DOHH2 (cell line): Measurements from ENCODE around the gene IQGAP3.
A peak's percentile ranks its signal among the peaks of the same experiment; 100 is the strongest.

Experiments
- H3F3A ChIP-seq: fragments of 200-600 bp; sonication (generic), shearing (Covaris generic); 2 replicates; pipeline ENCODE4 v1.6.0; 2016; ENCODE audit warnings: antibody characterized with exemption, mild to moderate bottlenecking; ENCODE audit not compliant: control insufficient read depth, insufficient read depth
- H3K27ac ChIP-seq: fragments of 200-600 bp; sonication (generic); 2 replicates; pipeline ENCODE4 v1.5.1; 2014; ENCODE audit warnings: low read depth, mild to moderate bottlenecking, low read length, moderate library complexity
- H3K27me3 ChIP-seq: fragments of 200-600 bp; sonication (generic); 2 replicates; pipeline ENCODE4 v1.6.1; 2014; ENCODE audit warnings: mild to moderate bottlenecking, low read length, mixed read lengths; ENCODE audit not compliant: control insufficient read depth
- H3K36me3 ChIP-seq: fragments of 200-600 bp; sonication (generic); 2 replicates; pipeline ENCODE4 v1.6.1; 2014; ENCODE audit warnings: mild to moderate bottlenecking, low read length, moderate library complexity, mixed read lengths; ENCODE audit not compliant: control insufficient read depth
- H3K4me1 ChIP-seq: fragments of 200-600 bp; sonication (generic); 2 replicates; pipeline ENCODE4 v1.6.1; 2014; ENCODE audit warnings: mild to moderate bottlenecking, low read length, mixed read lengths; ENCODE audit not compliant: control insufficient read depth
- H3K4me2 ChIP-seq: fragments of 200-600 bp; sonication (generic); 2 replicates; pipeline ENCODE4 v1.6.0; 2014; ENCODE audit warnings: mild to moderate bottlenecking, low read length, moderate library complexity
- H3K4me3 ChIP-seq: fragments of 200-600 bp; sonication (generic); 2 replicates; pipeline ENCODE4 v1.5.1; 2014; ENCODE audit warnings: mild to moderate bottlenecking, low read length, mixed read lengths
- H3K79me2 ChIP-seq: fragments of 200-600 bp; sonication (generic); 2 replicates; pipeline ENCODE4 v1.6.1; 2014; ENCODE audit warnings: mild to moderate bottlenecking, low read length, mixed read lengths; ENCODE audit not compliant: control insufficient read depth
- H3K9me2 ChIP-seq: fragments of 200-600 bp; sonication (generic); replicated peaks from 2 replicates; pipeline ENCODE4 v1.6.1; 2014; ENCODE audit warnings: mild to moderate bottlenecking, low read length, mixed read lengths; ENCODE audit not compliant: control insufficient read depth
- H3K9me3 ChIP-seq: fragments of 200-600 bp; sonication (generic); 2 replicates; pipeline ENCODE4 v1.6.1; 2014; ENCODE audit warnings: antibody characterized with exemption, low read length, mixed read lengths; ENCODE audit not compliant: control insufficient read depth, insufficient read depth
- H4K20me1 ChIP-seq: fragments of 200-600 bp; sonication (generic); 2 replicates; pipeline ENCODE4 v1.6.0; 2014; ENCODE audit warnings: low read depth, mild to moderate bottlenecking, antibody characterized with exemption, low read length, moderate library complexity; ENCODE audit not compliant: control insufficient read depth, insufficient read depth
- CTCF ChIP-seq: fragments of 200-600 bp; sonication (generic); IDR thresholded peaks from one replicate; pipeline ENCODE4 v1.5.1; 2014; ENCODE audit warnings: antibody characterized with exemption, mild to moderate bottlenecking, low read depth, low read length; ENCODE audit not compliant: poor library complexity, severe bottlenecking
- EZH2phosphoT487 ChIP-seq: fragments of 200-600 bp; sonication (generic); IDR thresholded peaks from 2 replicates; pipeline ENCODE4 v1.6.1; 2017; ENCODE audit warnings: borderline replicate concordance, mild to moderate bottlenecking, antibody characterized with exemption, low read length, moderate library complexity, mixed read lengths

Gene IQGAP3

DNA sequence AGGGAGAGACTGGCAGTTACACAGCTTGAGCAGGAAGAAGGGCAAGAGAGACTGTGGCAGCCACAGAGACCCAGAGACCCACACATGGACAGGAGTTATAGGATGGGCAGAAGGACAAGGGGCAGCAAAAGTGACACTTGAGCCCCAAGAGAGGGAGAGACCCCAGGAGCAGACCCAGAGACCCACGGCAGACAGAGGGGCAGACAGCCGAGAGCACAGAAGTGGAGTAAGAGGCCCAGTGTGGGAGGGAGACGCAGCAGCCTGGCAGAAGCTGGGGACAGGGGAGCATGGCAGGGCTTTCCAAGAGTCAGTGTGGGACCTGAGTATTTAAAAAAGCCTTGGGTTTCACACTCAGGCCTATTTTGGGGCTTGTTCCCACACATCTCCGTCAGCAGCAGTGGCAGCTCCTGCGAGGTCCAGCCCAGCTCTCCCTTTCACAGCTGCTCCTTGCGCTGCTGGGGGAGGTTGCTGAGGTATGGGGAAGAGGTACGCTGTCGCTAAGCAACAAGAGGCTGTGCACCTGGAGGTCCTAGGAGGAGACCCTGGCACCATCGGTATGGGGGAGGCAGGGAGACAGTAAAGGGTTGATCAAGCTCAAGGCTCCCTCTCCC is 62.8 kb downstream of the IQGAP3 start:
- peaks cover 43% of the 10 kb centered on the region for H3K4me1 ChIP-seq
- H3K27ac ChIP-seq, result no peak overlapping the region
- H3K9me3 ChIP-seq, result no peaks in the 10 kb centered on the region
- H3K4me2 ChIP-seq, result no peak overlapping the region
- H4K20me1 ChIP-seq, result no peaks in the 10 kb centered on the region
- no peaks in the 10 kb centered on the region for H3K36me3 ChIP-seq
- peaks cover 7% of the 10 kb centered on the region for H3F3A ChIP-seq
- TF ChIP-seq EZH2phosphoT487, result no peak
- TF ChIP-seq CTCF, result no peak
- no peaks in the 10 kb centered on the region for H3K27me3 ChIP-seq
- H3K79me2 ChIP-seq, result peaks cover 7% of the 10 kb centered on the region
- no peak overlapping the region for H3K4me3 ChIP-seq
- H3K9me2 ChIP-seq, result no peaks in the 10 kb centered on the region

DNA sequence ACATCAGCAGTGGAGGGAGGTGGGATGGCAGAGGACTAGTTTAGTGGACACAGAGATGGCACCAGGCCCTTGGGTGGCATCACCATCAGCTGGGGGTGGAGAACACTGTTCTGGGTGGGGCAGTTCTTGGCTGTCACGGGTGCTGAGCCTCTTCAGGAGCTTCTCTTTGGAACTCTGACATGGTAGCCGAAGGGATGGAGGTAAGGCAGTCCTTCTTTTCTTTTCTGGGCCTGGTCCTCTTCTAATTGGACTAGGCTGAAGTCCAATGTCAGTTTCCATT is 63.5 kb downstream of the IQGAP3 start:
- Histone ChIP-seq H3K27me3 (no peaks in the 10 kb centered on the region), H3F3A (peaks cover 13% of the 10 kb centered on the region), H3K4me3 (no peak overlapping the region), H3K36me3 (no peaks in the 10 kb centered on the region), H3K79me2 (peaks cover 7% of the 10 kb centered on the region), H3K4me1 (peaks cover 49% of the 10 kb centered on the region), H3K27ac (no peak overlapping the region), H4K20me1 (no peaks in the 10 kb centered on the region), H3K9me3 (no peaks in the 10 kb centered on the region), H3K4me2 (peak overlapping the region; percentile 82; the same call in 1 of the 2 replicates), H3K9me2 (no peaks in the 10 kb centered on the region)
- TF ChIP-seq EZH2phosphoT487 (no peak), CTCF (no peak)

GRCh38 chr1:156508205-156508954 is 64.0 kb downstream of the IQGAP3 start:
- H3F3A ChIP-seq, result peaks cover 18% of the 10 kb centered on the region
- H4K20me1 ChIP-seq, result no peaks in the 10 kb centered on the region
- no peaks in the 10 kb centered on the region for H3K9me3 ChIP-seq
- H3K9me2 ChIP-seq, result no peaks in the 10 kb centered on the region
- H3K27ac ChIP-seq, result peak overlapping the region; percentile 30
- peaks cover 7% of the 10 kb centered on the region for H3K79me2 ChIP-seq
- H3K27me3 ChIP-seq, result no peaks in the 10 kb centered on the region
- peak overlapping the region; percentile 82 for H3K4me2 ChIP-seq
- H3K36me3 ChIP-seq, result 0 out of 2 replicates have a peak, but pooled peaks cover 3% of the 10 kb centered on the region
- peaks cover 55% of the 10 kb centered on the region for H3K4me1 ChIP-seq
- peak overlapping the region; percentile 70 for H3K4me3 ChIP-seq
- TF ChIP-seq EZH2phosphoT487 (no peak), CTCF (no peak)
